GM12873 (cell line): ENCODE measurements around the gene ADARB2.

Experiments
- CTCF ChIP-seq: IDR thresholded peaks from 2 replicates; pipeline ENCODE4 v1.5.1; 2012; ENCODE audit warnings: low read depth, mild to moderate bottlenecking, moderate library complexity, low read length, control low read depth; ENCODE audit not compliant: insufficient read depth; ENCODE audit errors: missing control alignments

ADARB2 gene

GRCh38 chr10:1214882-1215540 is 522.3 kb downstream of the ADARB2 start:
- TF ChIP-seq CTCF, result no peak

- TF ChIP-seq CTCF, result no peak
Observed at GRCh38 chr10:1214071-1214675, 523.2 kb downstream of the ADARB2 start.

GRCh38 chr10:1213252-1214070 is 523.9 kb downstream of the ADARB2 start:
- TF ChIP-seq CTCF, result no peak

GRCh38 chr10:1212571-1213141 is 524.7 kb downstream of the ADARB2 start:
- TF ChIP-seq CTCF, result no peak

GRCh38 chr10:1211844-1212570 is 525.3 kb downstream of the ADARB2 start:
- TF ChIP-seq CTCF, result no peak

- no peak for TF ChIP-seq CTCF
Observed at GRCh38 chr10:1210667-1211066, 526.7 kb downstream of the ADARB2 start.
